Adrenal gland (tissue), 5 donors: ENCODE results near the gene MFF.

Experiments
- POLR2A ChIP-seq, 2 donors: fragments of 450-650 bp; IDR thresholded peaks; one replicate each; pipeline ENCODE4 v1.6.1; 2017; ENCODE audit warnings: antibody characterized with exemption in 2 of 2, mild to moderate bottlenecking in 2 of 2, moderate library complexity in 1 of 2
- TF ChIP-seq, protein P1 (sequence below), 6 experiments: fragments of 450-650 bp in 4 of 6; fragments of 200-600 bp in 2 of 6; sonication (generic) in 1 of 6; IDR thresholded peaks; 1 replicate in 5 of 6; 2 replicates in 1 of 6; pipeline versions ENCODE4 v1.5.1 to v1.8.0; 2016 to 2021; ENCODE audit warnings: antibody characterized with exemption in 6 of 6, mild to moderate bottlenecking in 2 of 6, moderate library complexity in 1 of 6
- donor health status: DM: no; HTN: no; CAD: no.

DNA sequence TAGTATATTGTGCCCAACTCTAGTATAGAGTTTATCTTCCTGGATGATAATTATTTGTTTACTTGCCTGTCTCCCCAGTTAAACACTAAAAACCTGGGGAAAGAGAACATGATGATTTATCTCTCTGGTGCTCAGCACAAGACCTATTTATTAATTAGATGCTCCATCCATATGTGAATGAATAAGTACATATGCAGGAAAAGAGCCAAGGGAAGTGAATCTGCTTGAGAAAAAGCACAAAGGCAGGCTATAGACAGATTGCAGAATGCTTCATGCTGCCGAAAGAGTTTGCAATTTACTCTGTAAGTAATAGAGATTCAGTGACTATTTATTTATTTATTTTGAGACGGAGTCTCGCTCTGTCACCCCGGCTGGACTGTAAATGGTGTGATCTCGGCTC, 37.3 kb upstream of the MFF start:
- TF ChIP-seq, protein P1, sequence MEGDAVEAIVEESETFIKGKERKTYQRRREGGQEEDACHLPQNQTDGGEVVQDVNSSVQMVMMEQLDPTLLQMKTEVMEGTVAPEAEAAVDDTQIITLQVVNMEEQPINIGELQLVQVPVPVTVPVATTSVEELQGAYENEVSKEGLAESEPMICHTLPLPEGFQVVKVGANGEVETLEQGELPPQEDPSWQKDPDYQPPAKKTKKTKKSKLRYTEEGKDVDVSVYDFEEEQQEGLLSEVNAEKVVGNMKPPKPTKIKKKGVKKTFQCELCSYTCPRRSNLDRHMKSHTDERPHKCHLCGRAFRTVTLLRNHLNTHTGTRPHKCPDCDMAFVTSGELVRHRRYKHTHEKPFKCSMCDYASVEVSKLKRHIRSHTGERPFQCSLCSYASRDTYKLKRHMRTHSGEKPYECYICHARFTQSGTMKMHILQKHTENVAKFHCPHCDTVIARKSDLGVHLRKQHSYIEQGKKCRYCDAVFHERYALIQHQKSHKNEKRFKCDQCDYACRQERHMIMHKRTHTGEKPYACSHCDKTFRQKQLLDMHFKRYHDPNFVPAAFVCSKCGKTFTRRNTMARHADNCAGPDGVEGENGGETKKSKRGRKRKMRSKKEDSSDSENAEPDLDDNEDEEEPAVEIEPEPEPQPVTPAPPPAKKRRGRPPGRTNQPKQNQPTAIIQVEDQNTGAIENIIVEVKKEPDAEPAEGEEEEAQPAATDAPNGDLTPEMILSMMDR (IDR thresholded peaks at IDR 0.05) = no peak
- no peak for TF ChIP-seq POLR2A (IDR thresholded peaks at IDR 0.05)
